GM06990 (cell line): ENCODE results near the gene KNOP1.

ENCODE experiments used
- DNase-seq: peaks from one replicate; pipeline ENCODE4 v3.0.0-alpha.2; 2011; ENCODE audit not compliant: insufficient read length; ENCODE audit errors: extremely low read depth
- H3K27me3 ChIP-seq: replicated peaks from 2 replicates; pipeline ENCODE4 v1.6.0; 2011; ENCODE audit warnings: low read length; ENCODE audit not compliant: control insufficient read depth, insufficient read depth
- H3K36me3 ChIP-seq: 2 replicates; pipeline ENCODE4 v1.5.1; 2011; ENCODE audit warnings: low read length; ENCODE audit not compliant: control insufficient read depth, insufficient read depth
- H3K4me3 ChIP-seq: replicated peaks from 2 replicates; pipeline ENCODE4 v1.5.1; 2011; ENCODE audit warnings: low read depth, mild to moderate bottlenecking, control low read depth, low read length
- TF ChIP-seq, protein P1 (sequence below): IDR thresholded peaks from 2 replicates; pipeline ENCODE4 v1.5.1; 2011; ENCODE audit warnings: low read length, control low read depth, mild to moderate bottlenecking, inconsistent platforms; ENCODE audit not compliant: insufficient read depth, poor library complexity, severe bottlenecking

The KNOP1 gene

DNA sequence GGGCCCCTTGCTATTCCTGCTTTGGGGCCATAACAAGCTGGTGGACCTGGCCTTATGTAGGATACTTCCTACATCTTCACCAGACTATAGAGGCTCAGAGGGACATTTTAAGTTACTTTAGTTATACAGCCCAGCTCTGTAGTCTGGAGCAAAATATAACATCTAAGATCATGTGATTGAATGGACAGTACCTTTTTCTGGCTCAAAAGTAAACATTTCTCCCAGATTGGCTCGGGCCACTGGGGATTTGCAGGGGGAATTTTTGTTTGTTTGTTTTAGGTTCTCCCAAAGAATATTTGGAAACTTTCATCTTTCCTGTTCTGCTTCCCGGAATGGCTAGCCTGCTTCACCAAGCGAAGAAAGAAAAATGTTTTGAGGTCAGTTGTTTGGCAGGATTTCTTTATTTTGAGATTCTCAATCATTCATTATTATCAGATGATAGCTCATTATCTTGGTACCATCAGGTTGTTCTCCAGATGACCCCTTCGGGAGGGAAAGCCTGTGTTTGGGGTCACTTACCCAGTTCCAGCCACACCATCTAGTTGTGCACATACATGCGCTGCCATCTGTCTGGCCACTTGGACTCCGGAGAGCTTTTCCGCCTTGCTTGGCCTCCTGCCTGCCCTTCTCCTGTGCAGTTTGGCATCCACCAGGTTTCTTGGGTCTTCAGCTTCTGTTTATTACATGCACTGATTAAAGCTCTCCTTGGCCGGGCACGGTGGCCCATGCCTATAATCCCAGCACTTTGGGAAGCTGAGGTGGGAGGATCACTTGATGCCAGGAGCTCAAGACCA lies 17.2 kb upstream of the KNOP1 start:
- DNase-seq = no peak
- no peaks in the 10 kb centered on the region for H3K27me3 ChIP-seq
- TF ChIP-seq, protein P1, sequence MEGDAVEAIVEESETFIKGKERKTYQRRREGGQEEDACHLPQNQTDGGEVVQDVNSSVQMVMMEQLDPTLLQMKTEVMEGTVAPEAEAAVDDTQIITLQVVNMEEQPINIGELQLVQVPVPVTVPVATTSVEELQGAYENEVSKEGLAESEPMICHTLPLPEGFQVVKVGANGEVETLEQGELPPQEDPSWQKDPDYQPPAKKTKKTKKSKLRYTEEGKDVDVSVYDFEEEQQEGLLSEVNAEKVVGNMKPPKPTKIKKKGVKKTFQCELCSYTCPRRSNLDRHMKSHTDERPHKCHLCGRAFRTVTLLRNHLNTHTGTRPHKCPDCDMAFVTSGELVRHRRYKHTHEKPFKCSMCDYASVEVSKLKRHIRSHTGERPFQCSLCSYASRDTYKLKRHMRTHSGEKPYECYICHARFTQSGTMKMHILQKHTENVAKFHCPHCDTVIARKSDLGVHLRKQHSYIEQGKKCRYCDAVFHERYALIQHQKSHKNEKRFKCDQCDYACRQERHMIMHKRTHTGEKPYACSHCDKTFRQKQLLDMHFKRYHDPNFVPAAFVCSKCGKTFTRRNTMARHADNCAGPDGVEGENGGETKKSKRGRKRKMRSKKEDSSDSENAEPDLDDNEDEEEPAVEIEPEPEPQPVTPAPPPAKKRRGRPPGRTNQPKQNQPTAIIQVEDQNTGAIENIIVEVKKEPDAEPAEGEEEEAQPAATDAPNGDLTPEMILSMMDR = no peak

DNA sequence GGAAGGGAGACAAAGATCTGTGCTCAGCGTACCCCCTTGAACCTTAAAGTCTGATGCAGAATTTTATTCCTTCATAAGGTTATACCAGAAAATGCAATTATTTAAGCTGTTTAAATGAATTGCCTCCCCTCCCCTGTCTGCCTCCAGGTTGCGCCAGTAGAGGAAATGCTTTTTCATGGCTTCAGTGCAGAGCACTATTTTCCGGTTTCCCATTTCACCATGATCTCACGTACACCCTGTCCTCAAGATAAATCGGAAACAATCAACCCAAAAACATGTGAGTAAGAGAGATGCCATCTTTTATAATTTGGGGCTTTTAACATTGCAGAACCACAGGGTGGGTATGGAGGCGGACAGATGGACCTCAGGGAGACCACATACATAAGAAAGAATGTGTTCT lies 15.5 kb upstream of the KNOP1 start:
- Histone ChIP-seq H3K4me3 (no peak overlapping the region), H3K27me3 (no peaks in the 10 kb centered on the region), H3K36me3 (no peaks in the 10 kb centered on the region)
- DNase-seq = no peak
- TF ChIP-seq, protein P1 = no peak

More for the DNA sequence above, 17.2 kb upstream of the KNOP1 start:
- Histone ChIP-seq H3K36me3 (no peaks in the 10 kb centered on the region), H3K4me3 (no peak overlapping the region)

DNA sequence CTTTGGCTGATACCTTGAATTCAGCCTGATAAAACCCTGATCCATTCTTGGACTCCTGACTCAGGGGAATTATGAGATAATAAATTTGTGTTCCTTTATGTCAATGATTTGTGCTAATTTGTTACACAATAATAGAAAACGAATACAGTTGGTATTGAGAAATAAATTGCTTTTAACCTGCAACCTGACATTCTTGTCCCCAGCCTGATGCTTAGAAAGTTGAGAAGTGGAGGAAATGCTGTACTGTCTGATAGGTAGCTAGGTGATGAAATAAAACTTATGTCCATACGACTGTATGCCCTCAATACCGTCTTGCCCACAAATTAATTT lies 10.6 kb upstream of the KNOP1 start:
- no peaks in the 10 kb centered on the region for H3K36me3 ChIP-seq
- no peak for DNase-seq
- no peaks in the 10 kb centered on the region for H3K27me3 ChIP-seq
- no peak overlapping the region for H3K4me3 ChIP-seq
- TF ChIP-seq, protein P1 = no peak

DNA sequence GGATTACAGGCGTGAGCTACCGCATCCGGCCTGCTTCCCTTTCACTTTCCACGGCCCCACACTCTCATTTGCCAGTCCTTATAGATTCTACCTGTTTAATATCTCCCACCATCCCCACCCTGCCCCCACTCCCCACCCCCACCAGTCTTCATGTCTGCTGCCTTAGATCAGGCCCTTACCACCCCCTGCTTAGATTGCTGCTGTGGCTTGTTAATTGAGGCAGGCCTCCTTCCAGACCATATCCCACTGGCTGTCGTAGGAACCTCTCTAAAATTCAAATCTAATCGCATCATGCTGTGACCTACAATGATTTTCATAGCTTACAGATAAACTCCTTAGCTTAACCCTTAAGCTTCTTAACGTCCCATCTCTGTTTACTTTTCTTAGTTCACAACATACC lies 5.0 kb upstream of the KNOP1 start:
- no peak overlapping the region for H3K4me3 ChIP-seq
- TF ChIP-seq, protein P1 = no peak
- H3K36me3 ChIP-seq = no peaks in the 10 kb centered on the region
- no peak for DNase-seq
- H3K27me3 ChIP-seq = no peaks in the 10 kb centered on the region

DNA sequence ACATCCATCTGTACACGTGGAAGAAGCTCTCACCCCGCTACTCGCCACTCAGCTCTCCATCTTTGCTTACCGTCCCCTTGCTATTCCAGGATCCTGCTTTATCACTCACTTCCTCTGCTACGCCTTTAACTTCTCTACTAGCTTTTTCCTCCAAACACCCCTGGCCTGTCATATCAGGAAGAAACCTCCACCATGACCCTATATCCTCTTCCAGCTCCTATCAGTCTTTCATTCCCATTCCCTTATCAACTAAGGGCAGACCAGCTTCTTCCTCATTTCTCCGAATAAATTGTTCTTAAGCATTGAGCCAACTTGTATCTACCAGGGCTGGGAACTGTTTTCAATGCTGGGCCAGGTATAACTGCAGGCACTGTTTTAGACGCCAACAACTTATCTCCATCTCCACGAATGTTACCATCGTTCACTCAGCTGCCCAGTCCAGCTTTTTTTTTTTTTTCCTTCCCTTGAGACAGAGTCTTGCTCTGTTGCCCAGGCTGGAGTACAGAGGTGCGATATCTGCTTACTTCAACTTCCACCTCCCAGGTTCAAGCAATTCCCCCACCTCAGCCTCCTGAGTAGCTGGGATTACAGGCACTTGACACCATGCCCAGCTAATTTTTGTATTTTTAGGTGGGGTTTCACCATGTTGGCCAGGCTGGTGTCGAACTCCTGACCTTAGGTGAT lies 4.4 kb upstream of the KNOP1 start:
- Histone ChIP-seq H3K27me3 (no peaks in the 10 kb centered on the region), H3K4me3 (no peak overlapping the region), H3K36me3 (no peaks in the 10 kb centered on the region)
- no peak for DNase-seq
- TF ChIP-seq, protein P1 = no peak
